ENCODE measurements around the gene CCDC141.

Gene CCDC141

DNA sequence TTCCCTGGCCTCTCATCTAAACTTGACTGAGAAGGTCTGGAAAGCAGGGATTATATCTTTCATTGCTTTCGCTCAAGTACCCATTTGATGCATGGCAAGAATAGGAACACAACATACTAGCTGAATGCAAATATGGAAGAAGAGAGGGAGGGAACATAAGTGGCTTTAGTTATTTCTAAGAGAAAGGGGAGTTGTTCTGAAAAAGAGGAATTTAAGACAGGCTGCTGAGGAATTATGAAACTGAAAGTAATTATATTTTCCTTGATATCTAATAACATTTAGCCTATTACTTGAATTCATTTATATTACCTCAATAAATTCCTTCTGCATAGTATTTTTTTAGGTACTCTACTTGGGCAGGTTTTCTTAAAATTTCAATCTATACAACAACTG lies 136.9 kb downstream of the CCDC141 start:
- no peak for DNase-seq (ENCODE audit: low read depth in 2 of 2)

DNA sequence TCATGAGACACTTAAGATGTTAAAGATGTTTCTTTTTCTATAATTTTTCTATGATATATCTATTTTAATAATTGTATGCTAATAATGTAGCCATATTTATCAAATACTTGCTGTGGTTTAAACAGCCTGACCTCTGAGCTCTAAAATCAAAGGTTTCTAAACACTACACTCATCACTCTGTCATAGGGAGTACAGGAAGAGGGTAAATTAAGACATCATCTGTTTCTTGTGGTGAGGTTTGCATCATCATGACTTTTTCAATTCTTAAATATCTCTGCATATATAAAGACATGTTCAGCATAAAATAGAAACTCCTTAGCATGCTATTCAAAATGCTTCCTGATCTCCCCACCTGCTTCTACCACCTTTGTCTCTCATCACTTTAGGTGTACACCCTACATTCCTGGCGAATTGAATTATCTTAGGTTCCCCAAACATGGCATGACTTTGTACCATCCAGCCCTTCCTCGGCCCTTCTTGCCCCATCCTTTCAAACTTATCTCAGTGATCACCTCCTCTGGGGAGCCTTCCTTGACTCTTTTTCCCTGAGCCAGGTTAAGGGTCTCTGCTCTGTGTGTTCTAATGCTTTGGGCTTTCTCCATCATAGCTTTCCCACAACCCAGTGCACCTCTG lies 137.4 kb downstream of the CCDC141 start:
- no peak for DNase-seq (ENCODE audit: low read depth in 2 of 2)

DNA sequence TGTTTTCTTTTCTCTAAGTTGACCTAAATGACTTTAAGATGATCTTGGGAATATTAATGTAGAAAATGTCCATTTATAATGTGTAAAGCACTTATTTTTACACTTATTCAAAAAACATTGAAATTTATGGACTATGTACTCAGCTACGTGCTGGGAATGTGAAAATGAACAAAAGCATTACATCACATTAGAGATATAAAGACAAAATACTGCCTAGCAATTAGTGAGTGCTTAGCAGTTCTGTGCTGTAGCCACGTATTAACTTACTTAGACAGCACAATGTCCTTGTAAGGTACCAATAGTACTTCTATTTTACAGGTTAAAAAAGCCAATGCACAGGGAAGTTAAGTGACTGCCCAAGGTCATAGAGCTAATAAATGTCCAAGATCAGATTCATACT lies 138.9 kb downstream of the CCDC141 start:
- no peak for DNase-seq (ENCODE audit: low read depth in 2 of 2)

DNA sequence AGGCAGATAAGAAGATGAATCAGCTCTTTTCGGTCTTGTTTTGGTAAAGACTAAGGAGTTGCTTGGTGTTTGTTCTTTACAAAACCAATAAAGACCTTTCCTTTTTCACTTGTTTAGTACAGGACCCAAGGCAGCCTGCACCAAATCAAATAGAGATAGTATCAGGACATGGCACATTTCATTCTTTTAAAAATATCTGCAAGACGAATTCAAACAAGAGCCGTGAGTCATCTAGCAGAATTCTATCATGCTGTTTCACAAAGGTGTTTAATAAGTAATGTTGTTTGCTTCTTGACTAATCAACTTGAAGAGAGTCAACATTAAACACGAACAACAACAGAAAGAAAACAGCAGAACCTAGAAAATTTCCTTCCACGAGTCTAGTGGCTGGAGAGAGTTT lies 139.9 kb downstream of the CCDC141 start:
- no peak for DNase-seq (ENCODE audit: low read depth in 2 of 2)

DNA sequence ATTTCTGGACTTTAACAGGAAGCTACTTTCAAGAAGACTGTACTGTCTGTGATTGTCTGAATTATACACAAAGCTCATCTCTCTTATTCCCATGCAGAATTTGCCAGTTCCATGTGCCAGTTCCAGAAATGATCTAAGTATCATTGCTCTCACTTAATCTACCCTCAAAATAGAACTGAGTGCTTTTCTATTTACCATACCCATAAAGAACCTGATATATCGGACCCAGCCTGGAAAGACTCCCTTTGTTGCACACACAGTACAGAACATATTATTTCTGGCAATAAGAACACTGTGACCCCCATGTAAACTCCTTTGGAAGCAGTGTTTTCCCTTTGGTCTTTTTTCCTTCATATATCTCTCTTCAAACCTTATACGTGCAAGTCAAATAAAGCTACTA lies 140.4 kb downstream of the CCDC141 start:
- DNase-seq (ENCODE audit: low read depth in 2 of 2) = no peak

DNA sequence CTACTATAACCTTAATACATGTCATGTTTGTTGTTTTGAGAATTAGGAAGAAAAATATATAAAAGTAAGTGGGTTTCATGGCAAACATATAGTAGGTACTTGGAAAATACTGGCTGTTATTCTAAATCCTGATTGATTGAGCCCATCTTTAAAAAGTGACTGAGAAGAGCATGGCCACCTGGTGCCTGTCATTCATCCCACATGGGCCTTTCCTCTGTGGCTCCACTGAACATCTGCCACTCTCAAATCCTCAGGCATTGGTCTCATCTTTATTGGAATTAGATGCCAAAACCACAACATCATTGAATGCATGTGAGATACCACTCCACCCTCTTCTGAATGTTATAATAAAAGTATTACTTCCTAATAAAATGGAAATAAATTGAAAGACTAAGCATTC lies 141.1 kb downstream of the CCDC141 start:
- no peak for DNase-seq (ENCODE audit: low read depth in 2 of 2)

DNA sequence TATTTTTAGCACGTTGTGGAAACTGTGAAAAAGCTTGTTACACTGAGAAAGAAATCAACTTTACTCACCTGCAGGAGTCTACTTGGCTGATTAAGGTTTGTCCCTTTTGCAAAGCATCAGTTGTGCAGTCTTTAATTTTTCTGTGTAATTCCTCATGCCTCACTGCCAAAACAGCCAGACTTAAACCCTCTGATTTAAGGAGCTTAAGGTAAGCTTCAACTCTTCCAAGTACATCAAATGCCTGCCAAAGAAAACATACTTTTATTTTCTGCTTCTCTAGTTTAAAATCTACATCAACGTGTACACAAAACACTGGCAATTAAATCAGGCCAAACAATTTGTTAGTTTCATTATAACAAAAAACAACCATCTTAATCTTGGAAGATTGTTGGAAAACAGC lies 144.7 kb downstream of the CCDC141 start:
- DNase-seq (ENCODE audit: low read depth in 2 of 2) = no peak

DNA sequence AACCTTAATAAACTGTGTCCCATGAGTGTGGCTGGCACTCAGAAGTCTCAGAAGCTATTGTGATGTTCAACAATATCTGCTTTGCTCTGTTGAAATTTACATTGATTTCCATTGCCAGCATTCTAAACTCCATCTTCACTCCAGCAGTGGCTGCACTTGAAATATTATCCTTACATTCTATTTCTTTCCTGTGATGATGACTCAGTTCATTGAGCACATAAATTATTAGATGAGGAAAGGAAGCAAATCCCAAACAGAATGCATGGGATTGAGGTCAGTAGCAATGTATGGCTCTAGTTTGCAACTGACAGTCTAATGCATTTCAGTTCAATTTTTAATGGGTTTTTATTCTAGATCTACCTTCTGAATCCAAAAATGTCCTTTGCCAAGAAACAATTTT lies 150.3 kb downstream of the CCDC141 start:
- no peak for DNase-seq (ENCODE audit: low read depth in 2 of 2)

DNA sequence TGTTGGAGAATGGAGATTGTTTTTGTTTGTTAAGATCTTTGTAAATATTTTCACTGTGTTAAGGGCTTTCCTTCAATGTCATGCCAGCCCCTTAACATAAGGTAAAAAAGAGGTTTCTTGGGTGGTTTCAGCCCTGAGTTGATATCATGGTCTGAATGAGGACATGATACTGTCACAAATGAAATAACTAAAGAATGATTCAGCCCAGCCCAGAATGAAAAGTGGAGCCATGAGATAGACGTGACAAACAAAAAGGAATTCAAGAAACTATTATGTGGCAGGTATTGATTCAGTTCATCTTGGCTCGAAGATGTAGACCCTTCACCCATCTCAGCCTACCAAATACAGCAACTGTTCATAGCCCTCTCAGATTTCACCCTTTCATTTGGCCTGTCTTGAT lies 154.1 kb downstream of the CCDC141 start:
- DNase-seq (ENCODE audit: low read depth in 2 of 2) = no peak

DNA sequence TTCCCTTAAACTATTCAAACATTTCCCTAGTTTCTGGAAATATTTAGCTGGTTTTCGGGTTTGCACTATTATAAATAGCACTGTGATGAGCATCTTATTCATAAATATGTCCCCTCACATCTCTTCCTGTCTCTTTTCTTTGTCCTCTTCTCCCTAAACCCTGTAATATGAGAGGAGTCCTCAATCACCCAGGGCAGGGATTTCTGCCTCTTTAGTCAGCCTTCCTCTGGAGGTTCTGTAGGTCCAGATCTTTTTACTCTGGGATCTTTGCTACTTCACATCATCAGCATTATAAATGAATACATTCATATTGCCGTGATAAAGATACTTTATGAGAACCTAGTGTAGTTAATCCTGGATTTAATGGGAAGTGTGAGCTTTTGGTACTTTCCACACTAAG lies 154.8 kb downstream of the CCDC141 start:
- no peak for DNase-seq (ENCODE audit: low read depth in 2 of 2)

DNA sequence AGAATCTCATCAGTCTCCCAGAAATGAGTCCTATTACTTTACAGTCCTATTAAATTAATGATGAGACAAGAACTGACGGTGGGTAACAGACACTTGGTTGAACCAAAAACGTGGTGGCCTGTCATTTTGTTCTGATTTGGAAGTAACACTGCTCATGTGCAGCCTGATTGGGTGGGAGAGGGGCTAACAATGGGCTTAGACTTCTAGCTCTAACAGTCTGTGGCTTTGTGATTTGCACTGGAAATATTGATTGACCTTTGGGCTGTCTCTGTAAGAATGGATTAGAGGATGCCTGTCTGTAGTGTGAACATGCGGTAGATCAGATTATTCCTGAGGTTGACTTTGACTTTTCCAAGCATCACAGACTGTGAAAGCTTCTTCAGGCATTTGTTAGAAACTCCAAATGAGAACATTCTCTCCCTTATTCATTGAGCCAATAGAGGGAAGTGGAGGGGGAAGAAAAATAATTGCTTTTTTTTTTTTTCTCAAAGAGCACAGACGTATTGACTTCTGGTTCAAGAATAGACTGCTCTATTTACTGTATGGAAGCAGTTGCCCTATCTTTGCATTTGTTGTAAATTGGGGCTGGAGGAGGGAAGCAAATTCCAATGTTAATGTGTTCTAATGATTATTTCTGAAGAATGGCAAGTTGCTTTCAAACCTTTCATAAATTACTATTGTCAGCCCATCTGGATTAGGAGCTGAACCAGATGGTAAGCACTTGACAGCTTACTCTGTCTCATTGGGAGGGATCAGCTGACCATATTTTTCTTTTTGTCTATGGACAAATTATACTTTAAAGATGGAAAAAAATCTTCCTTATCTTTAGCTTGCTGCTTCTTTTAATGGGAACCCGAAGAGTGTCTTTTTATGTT lies 156.9 kb downstream of the CCDC141 start:
- DNase-seq (ENCODE audit: low read depth in 2 of 2) = no peak

DNA sequence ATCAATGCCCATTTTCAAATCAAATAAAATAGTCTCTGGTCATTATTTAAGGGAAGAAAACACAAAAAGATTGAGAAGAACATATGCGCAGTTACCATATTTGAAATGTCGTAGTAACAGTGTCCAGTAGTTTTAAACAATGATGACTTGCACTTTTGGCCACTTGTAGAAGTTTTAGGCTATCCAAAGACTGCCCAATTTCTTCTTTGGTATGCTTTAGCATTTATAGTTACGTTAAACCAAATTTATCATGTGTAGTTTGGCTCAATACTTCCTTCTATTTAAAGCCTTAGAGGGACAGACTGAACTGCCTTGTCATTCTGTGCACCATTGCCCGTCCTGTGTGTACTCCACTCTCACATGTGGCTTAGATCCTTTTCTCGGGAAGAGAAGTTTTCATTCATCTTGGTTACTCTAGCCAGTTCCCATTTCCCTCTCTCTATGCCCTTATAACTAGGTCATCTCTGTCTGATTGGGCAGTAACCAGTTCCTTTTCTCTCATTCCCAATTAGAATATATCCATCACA lies 157.9 kb downstream of the CCDC141 start:
- no peak for DNase-seq (ENCODE audit: low read depth in 2 of 2)

DNA sequence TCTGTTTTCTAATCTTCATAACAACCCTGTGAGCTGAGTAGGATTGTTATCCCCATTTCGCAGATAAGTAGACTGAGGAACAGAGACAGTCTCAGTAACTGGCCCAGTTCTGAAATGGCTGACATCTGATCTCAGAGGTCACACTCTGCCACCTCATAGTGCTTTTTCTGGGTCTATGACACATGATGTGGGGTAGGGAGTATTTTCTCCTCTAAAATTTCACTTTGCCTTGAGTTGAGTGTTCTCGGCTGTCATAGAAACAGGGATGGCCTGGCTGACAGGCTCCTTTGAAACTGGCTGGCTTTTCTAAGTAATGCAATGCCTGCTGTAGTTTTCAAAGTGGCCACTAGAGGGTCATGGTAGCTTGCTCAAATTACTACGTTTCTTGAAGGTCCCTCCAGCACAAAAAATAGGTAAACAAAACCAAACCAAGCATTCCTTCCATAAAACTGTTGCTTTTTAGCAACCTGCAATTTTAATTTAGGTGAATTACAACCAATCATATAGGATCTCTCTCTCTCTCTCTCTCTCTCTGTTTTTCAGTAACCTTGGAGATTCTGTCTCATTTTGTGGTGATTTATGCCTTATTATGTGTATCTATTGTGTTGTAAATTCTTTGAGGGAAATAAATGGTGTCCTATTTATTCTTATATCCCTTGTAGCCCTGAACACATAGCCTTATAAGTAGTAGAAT lies 158.5 kb downstream of the CCDC141 start:
- DNase-seq (ENCODE audit: low read depth in 2 of 2) = peak; percentile 16 to 41

DNA sequence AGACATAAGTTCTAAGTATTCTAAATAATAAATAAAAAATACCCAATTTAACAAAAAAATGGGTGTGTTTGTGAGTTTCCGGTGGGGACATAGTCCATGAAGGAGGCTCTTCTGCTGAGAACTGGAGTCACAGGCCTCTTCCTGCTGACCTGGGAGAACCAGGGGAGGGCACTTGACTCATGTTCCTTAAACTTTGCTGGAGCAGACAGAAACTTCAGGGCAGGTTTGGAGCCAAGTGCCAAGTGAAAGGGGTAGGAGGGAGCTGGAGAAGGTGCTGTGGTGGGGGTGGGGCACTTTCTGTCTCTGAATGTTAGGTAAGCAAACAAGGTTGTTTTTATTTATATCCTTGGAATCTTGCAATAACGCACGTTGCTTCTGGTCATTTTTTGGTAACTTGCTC lies 163.9 kb downstream of the CCDC141 start:
- DNase-seq (ENCODE audit: low read depth in 2 of 2) = no peak

DNA sequence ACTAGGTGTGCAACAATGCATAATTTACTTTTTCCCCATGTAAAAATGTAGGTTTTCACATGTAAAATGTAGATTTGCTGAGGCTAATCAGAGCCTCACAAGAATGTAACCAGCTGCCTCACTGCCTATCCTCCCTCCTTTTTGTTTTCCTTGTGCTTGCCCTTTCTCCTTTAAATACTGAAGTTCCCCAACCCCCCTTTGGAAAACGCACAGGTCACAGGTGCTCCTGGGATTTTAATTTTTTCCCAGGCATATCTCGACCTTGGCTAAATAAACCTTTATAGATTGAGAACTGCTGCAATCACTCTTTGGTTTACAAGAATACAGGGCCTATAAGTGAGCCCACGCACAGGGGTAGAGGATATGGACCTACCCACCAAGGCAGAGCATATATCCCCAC lies 165.5 kb downstream of the CCDC141 start:
- DNase-seq (ENCODE audit: low read depth in 2 of 2) = no peak

DNA sequence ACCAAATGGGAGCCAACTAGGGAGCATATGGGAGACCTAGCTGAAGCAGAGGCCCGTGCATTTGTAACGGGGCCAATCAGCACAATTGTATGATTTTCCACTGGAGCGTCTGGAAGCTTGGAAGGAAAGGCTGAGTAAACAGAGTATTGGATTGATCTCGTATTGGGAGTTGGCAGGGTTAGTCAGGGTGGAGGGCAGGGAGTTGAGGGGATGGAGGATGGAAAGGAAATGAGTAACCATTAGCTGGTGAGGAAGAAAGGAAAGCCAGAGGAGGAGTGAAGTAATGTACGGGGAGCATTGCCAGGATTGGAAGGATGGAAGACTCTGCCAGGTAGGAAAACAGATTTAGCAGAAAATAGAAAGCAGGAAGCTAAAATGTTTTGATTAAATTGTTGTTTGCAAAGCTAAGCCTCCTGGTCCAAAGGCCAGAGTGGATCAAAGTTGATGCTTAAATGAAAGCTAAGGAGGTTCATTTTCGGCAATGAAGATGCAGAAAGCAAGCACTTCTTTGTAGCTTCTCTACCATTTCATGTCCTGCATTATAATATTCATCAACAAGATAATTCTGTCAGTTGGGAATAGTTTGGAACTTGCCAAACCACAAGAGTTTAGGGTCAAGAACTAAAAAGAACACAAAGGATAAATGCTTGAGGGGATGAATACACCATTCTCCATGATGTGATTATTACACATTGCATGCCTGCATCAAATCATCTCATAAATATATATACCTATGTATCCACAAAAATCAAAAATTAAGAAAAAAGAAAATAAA lies 167.1 kb downstream of the CCDC141 start:
- no peak for DNase-seq (ENCODE audit: low read depth in 2 of 2)

DNA sequence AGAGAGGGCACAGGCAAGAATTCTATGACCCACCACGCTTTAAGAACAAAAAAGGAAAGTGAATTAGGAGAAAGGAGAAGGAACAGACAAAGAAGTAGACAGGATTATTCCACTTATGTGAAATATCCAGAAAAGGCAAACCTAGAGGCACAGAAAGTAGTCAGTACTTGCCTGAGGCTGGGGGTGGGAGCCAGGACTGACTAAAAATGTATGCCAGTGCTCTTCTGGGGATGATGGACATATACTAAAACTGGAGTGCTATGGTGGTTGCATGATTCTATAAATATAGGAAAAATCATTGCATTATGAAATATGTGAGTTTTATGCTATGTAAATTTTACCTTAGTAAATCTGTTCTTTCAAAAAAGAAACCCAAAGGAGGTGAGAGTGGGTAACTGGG lies 168.9 kb downstream of the CCDC141 start:
- no peak for DNase-seq (ENCODE audit: low read depth in 2 of 2)

DNA sequence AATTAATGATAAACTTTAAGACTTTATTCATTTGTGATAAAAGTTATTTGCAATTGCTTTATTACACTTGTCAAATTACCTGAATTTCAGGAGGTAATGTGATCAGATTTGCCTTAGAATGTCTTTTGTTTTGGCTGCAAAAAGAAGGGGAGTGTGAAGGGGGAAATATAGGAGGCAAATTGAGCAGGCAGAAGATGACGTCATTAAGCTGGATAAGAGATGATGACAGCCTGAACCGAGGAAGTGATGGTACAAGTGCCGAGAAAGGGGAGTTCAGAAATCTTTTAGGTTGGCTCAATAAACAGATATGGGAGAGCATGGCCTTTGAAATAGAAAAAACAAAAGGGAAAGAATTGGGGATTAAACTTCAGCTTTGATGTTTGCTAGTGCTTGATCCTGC lies 169.7 kb downstream of the CCDC141 start:
- no peak for DNase-seq (ENCODE audit: low read depth in 2 of 2)

DNA sequence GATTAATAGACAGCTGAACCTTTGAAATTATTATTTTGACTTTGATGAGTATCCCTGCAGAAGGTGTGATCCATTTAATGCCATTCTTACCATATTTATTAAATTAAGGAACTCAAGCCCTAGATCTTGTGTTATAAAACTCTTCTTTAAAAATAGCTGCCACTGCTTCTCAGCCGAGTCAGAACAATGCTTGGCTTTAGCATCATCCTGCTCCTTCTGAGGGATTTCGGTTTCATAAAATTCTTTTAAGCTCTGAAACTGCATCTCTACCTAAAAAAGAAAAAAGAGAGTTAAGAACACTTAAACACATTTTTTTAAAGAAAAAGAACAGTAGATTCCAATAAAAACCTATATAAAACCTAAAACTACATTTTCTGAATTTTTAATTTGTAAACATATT lies 172.1 kb downstream of the CCDC141 start:
- DNase-seq (ENCODE audit: low read depth in 2 of 2) = no peak

DNA sequence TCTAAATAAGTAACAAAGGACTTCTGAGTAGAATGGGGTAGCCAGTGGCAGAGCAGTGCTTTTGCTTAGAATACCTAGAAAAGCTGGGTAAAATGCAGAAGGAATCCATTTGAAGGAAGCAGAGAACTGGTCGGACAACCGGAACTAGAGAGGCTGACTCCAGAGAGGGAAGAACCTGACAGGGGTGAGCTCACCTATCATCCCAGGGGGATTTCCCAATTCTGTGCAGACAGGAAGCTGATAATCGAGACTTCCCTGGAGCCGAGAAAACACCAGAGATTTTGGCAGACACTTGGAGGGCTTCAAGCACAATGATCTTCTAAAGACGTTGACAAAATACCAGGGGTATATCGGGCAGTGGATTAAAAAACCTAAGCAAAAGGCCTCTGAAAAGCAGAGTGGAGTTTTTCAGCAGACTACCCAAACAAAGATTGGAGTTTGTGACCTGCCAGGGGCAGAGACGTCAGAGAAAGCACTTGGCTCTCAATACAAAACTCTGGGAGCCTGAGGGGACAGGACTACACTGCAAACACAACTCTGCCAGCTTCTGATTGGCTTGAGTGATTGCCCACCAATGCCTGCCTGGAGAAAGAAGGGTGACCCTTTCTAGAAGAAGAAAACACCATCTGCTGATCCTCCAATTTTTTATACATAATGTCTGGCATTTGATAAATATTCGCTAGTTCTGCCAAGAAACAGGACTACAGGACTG lies 175.3 kb downstream of the CCDC141 start:
- no peak for DNase-seq (ENCODE audit: low read depth in 2 of 2)

DNA sequence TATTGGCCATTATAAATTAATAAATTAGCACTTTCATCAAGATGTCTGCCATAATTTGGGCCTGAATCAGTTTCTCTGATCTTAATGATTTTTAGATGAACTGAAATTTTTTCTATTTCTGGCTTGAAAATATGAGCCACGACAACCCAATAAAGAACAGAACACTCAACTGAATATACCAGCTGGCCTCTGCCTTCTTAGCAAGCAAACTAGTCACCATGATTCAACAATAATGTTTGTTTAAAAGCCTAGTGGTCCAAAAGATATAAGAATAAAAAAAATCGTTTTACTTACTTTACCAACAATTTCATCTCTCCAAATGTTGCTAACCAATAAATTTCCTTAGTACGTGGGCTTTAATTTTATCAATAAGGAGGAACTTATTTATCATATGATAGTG lies 176.0 kb downstream of the CCDC141 start:
- DNase-seq (ENCODE audit: low read depth in 2 of 2) = no peak
